HG03135 (cell line): ENCODE results near the gene GPR82.
"Not testable (repeated sequence)": the region's sequence is repeated elsewhere in the genome, so short reads cannot be mapped to it uniquely, and the experiment has no call there.

Experiments
- ATAC-seq: cut with Tn5 transposase; IDR thresholded peaks from one replicate; pipeline ENCODE4 v1.9.1; 2021; ENCODE audit warnings: mild to moderate bottlenecking, moderate library complexity; ENCODE audit not compliant: unreplicated experiment

The GPR82 gene, protein sequence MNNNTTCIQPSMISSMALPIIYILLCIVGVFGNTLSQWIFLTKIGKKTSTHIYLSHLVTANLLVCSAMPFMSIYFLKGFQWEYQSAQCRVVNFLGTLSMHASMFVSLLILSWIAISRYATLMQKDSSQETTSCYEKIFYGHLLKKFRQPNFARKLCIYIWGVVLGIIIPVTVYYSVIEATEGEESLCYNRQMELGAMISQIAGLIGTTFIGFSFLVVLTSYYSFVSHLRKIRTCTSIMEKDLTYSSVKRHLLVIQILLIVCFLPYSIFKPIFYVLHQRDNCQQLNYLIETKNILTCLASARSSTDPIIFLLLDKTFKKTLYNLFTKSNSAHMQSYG

DNA sequence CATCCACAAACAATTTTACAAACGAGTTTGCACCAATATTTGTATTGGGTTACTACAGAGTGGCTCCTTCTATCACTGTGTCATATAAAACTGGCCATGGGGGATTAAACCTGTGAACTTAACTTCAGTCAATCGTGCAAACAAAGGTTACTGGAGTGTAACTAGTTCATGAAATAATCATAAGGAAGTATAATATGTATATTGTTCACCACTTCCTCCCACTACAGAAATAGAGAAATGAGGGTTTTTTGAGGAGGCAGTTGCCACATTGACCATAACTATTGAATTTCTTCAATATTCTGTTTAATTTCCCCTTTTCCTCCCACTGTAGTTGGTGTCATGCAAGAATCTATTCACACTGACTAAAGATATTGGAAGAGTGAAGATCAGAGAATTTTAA, at the start of gene GPR82:
Gene GPR82, plus strand, starts transcription at position 356 of the 400 bp plus-strand sequence. CDS start 2,846 bp downstream, outside the sequence.
- ATAC-seq, result no peak

DNA sequence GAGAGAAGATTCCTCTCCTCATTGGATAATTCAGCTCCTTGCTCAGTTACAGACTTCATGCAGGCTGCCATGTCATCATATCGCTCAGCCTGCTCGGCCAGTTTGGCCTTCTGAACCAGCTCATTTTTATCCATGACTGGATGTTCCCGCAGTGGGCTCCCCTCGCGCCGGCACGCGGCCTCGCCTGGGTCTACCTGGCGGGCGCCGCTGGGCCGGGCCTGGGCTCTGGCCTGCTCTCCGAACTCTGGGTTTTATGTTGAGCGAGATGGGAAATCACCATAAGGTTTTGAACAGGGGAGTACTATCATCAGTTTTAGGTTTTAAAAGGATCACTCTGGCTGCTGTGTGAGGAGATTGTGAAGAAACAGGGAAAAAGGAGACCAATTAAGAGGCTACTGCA, 47.6 kb upstream of the GPR82 start:
- ATAC-seq, result not testable (repeated sequence)

DNA sequence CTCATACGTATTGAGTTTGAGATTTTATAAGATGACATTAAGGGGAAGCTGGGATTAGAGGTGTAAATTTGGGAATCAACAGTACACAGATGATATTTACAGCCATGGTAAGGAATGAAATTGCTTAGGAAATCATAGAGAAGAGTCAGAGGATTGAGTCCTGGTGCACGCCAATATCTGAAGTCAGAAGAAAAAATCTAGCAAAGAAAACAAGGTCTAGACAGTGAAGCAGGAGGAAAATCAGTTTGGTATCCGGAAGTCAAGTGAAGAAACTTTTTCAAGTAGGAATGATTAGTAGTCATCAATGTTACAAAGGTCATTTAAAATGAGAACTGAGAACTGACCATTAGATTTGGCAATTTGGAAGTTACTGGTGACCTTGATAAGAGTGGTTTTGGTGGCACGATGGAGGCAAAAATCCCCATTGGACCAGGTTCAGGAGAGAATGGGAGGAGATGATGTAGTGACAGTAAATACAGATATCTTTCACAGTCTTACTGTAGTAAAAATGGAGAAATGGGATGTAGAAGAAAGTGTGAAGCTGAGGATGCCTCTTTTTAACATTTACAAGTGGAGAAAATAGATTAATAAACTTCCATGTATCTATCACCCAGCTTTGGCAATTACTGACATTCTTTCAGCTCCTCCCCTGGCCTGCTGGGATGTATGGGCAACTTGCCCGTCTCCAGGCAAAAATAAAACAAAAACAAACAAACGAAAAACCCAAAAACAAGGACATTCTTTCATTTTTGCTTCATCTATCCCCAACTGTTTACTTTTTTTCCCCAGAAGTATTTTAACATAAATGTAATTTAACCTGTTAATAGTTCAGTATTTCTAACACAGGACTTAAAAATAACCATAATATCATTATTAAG, 46.6 kb upstream of the GPR82 start:
- ATAC-seq, result no peak

DNA sequence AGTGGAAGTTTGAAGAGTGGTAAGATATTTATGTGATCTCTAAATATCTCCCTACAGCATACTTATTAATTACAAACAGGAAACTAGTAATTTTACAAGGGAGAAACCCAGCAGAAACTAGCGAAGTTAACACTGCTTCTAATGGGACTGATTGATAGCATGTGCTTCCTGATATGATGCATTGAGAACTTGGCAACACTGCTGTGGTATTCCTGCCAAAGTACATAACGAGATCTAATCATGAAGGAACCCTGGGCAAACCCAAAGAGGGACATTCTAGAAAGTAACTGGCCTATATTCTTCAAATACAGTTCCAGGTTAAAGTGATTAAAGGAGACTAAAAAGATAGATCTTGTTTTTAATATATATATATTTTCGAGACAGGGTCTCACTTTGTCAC, 39.8 kb upstream of the GPR82 start:
- no peak for ATAC-seq

DNA sequence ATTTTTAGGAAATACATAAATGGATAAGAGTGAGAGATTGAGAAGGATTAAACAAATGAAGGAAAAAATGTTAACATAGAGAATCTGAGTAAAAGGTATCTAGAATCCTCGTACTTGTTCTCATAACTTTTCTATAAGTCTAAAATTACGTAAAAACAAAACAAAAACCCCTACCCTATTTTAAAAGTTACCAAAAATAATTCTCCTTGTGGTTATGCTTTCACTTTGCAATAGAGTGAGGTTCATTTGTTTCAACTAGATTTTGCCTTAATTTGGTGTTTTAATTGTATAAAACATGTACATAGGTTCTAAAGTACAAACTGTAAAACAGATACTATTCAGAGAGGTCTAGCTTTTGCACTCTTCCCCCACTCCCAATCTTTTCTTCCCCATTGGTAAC, 39.0 kb upstream of the GPR82 start:
- ATAC-seq, result no peak

DNA sequence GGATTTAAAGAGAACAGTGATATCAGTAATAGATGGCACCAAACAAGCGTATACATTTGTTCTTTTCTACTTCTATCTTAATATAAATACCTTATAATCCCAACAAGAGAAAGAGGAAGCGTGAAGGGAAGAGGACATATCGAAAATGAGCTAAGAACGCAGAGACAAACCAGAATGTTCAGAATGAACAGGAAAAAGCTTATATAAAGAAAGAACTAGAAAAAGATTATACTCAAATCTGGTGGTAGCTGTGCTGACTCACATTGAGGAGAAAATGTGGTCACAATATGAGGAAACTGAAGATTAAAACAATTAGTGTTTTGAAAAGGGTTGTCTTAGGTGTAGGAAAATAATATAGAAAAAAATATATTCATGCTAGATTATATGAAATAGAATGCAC, 37.2 kb upstream of the GPR82 start:
- ATAC-seq, result no peak

DNA sequence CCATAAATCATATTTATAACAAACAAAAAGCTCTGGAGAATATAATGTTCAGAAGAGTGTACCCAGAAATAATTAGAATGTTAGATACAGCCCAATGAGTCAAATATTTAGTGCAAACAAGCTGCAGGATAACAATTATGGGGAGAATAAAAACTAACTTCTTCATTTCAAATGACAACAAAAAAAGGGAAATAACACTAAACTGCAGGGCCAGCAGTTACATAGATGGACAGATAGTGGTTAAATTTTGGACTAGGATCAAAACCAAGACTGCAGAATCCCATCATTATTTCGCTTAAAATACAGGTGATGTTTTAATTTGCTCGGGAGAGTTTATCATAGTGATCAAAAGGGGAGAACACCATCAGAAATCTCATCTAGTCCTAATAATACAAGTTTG, 35.8 kb upstream of the GPR82 start:
- ATAC-seq, result no peak

DNA sequence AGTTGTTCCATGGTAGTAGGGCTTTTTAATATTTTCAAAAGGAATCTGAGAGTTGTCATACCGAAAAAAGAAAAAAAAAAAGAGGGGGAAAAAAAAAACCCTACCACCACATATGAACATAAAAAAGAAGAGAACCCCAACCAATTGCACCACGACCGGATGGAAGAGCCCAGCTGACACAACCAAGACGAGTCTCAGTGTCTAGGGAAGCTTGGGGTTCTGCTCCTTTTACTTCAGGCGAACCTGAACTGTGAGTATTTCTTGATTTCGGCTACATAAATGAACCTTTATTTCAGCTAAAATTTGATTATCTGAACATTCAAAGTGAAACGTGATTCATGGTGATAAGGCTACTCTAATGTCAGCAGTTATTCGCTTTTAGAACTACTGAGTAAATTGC, 35.1 kb upstream of the GPR82 start, which contains the start of gene GPR34:
Gene GPR34, plus strand, starts transcription at position 139 of the 400 bp plus-strand sequence. CDS start 6,661 bp downstream, outside the sequence.
- no peak for ATAC-seq

DNA sequence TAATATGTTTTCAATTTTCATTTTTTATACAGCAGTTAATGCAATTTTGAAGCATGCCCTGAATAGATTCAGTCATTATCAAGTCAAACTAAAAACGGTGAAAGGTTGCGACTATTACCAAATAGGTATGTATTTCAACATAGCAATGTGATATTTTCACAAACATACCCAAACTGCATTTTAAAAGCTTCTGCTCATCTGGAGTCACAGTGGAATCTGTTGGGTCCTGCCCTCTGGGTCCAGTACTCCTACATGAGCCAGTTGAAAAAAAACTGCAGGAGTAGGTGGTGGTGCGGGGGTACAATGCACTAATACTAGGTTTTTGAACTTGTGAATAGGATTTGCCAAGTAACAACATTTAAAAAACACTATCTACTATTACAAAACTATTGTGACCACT, 34.3 kb upstream of the GPR82 start:
- no peak for ATAC-seq

DNA sequence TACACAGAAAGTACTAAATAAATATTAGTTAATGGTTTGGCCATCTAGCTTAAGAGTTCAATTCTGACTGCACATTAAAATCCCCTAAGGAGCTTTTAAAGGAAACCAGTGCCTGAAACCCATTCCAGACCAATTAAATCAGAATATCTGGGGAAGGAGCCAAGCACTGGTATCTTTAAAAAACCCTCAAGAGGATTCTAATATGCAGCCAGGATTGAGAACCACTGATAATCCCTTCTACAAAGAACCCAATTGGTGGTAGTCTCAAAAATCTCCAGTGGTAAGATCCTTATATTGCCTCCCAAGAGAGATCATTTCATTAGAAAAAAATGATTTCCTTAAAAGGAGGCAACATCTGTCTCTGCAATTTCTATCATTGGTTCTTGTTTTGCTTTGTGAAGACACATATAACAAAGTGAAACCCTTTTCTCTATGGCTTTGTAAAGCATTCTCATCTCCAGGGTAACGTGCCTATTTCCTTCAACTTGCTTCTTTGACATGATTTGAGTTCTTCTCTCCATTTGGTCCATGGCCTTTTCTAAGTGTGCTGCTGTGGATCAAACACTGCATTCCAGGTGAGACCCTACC, 31.7 kb upstream of the GPR82 start:
- no peak for ATAC-seq

DNA sequence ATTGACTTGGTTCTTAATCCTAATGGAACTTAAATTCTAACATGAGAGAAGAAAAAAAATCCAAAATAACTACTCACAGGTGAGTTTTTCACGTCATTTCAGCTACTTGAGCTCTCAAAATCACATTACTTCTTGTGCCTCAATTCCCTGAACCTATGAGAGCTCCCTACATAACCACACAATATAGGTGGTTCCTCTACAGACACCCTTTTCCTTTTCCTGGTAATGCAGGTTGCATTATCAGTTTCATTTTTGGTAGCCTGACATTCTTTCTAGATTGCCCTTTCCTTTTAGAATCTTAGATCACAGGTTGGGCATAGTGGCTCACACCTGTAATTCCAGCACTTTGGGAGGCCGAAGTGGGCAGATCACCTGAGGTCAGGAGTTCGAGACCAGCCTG, 31.0 kb upstream of the GPR82 start:
- ATAC-seq, result no peak

DNA sequence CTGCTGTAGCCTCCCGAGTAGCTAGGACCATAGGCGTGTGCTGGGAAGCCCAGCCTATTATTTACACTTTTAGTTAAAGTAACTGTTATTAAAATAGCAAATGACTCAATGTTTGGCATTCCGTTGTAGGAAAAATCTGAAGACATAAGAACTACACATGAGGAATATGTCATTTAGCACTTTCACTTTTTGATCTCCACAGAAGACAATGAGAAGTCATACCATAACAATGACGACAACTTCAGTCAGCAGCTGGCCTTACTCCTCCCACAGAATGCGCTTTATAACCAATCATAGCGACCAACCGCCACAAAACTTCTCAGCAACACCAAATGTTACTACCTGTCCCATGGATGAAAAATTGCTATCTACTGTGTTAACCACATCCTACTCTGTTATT, 28.6 kb upstream of the GPR82 start:
- ATAC-seq, result no peak

DNA sequence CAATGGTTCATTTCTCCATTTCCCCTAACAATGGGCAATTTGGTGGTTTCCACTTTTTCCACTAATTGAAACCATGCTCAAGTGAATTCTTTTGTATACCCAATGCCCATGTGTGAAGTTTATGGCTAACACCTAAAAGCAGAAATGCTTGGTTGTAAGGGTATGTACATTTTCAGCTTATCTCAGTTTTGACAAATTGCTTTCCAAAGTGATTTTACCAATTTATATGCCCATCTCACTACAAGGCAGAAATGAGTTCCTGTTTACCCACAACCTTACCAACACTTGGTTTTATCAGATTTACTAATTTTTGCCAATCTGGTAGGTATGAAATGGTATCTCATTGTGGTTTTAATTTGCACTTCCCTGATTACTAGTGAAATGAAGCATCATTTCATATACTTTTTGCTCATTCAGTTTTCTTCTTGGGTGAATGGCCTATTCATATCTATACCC, 20.4 kb upstream of the GPR82 start:
- ATAC-seq, result no peak

DNA sequence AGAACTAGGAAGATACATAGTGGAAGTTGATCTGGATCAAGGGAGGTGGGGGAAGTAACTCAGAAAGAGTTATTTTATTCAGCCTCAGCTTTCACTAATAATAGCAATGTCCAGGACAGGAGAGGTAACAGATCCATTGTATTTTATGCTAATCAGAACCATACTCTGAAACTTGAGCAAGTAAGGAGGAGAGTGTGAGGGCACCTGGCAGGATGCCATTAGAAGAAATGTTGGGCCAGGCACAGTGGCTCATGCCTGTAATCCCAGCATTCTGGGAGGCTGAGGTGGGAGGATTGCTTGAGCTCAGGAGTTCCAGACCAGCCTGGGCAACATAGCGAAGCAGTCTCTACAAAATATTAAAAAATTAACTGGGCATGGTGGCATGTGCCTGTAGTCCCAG, 18.9 kb upstream of the GPR82 start:
- ATAC-seq, result no peak

DNA sequence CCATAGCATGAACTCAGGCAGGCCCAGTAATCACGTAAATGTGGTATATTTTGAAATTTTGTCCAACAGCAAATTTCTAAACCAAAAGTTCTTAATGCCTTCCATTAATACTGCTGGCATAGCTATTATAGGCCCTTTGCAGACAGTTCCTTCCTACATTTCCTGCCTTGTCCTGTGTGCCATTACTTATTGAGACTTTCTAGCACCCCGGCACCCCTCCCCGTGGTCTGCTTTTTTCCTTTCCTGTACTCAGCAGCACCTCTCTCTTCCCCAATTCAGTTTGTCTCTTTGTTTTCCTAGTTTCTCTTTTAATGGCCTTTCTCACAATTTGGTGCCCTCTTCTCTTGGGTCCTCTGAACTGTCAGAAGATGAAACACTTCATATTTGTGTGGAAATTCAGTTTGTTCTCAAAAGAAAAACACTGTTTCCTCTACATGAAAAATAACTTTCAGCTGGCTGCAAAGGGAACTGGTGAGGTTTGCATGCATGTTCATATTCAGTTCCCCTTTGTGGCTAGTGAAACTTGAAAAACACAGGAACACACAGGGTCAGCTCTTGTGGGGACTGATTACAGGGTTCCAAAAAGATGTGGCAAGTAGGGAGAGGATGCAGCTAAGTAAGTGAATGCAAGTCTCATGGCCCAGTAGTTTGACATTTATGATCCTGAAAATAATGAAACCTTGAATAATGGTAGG, 18.2 kb upstream of the GPR82 start:
- ATAC-seq, result peak; percentile 83

DNA sequence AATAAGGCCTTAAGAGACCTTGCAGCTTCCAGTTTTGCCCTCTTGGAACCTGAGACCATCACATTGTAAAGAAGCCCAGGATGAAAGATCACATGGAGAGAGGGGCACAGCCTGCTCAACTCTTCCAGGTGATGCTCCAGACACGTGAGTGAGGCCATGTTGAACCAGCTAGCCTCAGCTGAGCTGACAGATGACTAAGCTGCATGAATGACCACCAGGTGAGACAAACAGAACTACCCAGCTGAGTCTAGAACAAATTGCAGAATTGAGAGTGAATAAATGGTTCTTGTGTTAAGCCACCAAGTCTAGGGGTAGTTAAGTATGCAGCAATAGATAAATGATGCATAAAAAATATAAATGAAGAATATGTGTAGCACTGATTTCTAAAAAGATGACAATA, 16.8 kb upstream of the GPR82 start:
- no peak for ATAC-seq

DNA sequence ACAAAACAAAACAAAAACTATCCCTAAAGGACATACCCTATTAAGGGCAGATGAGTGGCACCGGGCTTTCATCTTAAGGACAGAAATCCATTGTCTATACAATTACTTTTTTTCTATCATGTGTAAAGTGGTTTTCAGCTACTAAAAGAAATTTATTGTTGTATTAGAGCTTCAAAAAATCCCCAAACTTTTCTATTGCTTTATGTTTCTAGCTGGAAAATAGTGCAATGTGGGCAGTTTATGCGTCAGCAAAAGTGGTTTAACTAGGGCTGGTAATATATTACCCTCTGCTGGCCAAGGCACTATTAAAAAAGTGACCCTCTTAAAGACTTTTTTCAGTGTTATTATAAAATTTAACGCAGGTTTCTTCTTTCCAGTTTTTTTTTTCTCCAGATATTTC, 15.5 kb upstream of the GPR82 start:
- no peak for ATAC-seq

DNA sequence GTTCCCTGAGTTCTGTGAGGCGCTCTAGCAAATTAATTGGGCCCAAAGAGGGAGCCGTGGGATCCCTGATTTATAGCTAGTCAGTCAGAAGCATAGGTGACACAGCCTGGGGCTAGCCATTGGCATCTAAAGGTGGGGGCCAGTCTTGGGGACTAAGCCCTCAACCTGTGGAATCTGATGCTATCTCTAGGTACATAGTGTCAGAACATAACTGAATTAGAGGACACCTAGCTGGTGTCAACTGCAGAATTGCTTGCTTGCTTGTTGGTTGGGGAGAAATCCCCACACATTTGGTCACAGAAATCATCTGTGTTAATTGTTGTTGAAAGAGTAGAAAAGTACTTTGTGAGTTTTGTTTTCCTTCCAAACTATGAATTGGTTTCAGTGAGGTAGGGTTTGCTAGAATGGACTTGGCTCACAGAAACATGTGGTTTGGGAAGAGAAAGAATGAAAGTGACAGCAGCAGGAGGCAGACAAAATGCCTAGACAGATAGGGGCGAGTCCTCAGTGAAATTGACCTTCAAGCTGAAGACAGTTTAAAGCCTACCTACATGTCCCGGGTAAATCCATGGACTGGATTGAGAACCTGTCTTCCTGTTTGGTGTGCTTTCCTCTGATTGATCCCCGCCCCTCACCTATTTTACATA, 12.8 kb upstream of the GPR82 start:
- no peak for ATAC-seq

DNA sequence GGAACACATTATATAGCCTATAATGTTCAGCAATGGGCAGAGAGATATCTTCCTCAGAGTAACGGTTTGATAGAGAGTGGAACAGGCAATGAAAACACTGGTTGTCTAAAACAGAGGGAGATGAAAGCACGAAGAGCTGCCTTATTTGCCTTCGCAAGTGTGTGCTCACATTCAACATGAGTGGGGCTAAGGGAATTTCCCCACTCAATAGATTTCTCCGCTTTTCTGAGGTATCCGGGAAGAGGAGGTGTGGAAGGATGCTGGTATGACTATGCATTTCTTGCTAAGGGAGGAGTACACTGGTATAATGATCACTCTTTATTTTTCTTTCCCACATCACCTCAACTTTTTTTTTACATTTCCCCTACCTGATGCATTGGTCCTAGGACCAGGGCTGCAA, 7.8 kb upstream of the GPR82 start:
- no peak for ATAC-seq

DNA sequence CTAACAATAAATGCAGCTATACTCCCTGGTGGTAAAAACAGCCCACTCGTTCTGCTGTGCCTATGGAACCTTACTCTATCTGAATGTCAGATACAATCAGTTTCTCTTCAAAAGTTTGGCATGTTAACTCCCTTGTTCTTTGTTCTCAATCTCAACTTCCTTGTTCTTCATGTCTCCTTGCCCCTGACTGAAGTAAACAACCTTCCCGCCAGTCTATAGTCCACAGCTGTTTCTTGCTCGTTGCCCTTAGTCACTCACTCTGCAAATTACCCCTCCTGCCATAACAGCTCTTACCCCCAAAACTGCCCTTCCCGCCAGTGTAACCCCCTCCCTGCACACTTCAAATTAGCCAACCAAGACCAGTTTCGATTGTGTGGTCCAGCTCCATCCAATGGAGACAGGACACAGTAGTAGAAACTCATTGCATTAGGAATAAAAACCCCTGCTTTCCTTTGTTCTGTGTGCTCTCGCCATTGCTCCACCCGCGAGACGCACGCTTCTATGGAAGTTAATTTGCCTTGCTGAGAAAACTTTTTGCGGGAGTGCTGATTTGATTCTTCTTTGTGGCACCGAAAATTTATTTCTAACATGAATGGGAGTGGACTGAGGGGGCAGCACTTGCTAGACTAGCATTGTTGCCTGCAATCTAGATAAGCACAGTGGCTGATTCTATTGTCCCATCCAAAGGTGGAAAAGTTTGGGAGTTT, 7.1 kb upstream of the GPR82 start:
- no peak for ATAC-seq
